HG02678 (cell line): ENCODE results near the gene CHP2.
"Not testable (repeated sequence)": the region's sequence is repeated elsewhere in the genome, so short reads cannot be mapped to it uniquely, and the experiment has no call there.

Source experiments
- ATAC-seq: cut with Tn5 transposase; IDR thresholded peaks from one replicate; pipeline ENCODE4 v1.9.1; 2021; ENCODE audit warnings: mild to moderate bottlenecking, moderate library complexity; ENCODE audit not compliant: unreplicated experiment

The CHP2 gene

GRCh38 chr16:23754594-23755483 is at the start of gene CHP2:
Gene CHP2 (plus strand): TSS chr16:23755026. CDS start chr16:23755050, 24 bp downstream.
- ATAC-seq, result no peak

- ATAC-seq, result no peak
Observed at GRCh38 chr16:23705517-23705902, 49.3 kb upstream of the CHP2 start.

GRCh38 chr16:23706439-23706838 is 48.4 kb upstream of the CHP2 start:
- no peak for ATAC-seq

GRCh38 chr16:23709536-23709935 is 45.3 kb upstream of the CHP2 start:
- ATAC-seq, result no peak

GRCh38 chr16:23710008-23710407 is 44.8 kb upstream of the CHP2 start:
- ATAC-seq, result no peak

GRCh38 chr16:23710504-23710903 is 44.3 kb upstream of the CHP2 start:
- no peak for ATAC-seq

GRCh38 chr16:23711785-23712184 is 43.0 kb upstream of the CHP2 start:
- ATAC-seq, result no peak

- ATAC-seq, result no peak
Observed at GRCh38 chr16:23712976-23713375, 41.9 kb upstream of the CHP2 start, which contains the start of gene ERN2. Gene ERN2 (minus strand): TSS chr16:23713222. CDS start chr16:23713187, 35 bp downstream.

GRCh38 chr16:23716484-23716883 is 38.3 kb upstream of the CHP2 start:
- no peak for ATAC-seq

GRCh38 chr16:23722613-23723240 is 32.1 kb upstream of the CHP2 start:
- ATAC-seq, result not testable (repeated sequence)

- no peak for ATAC-seq
Observed at GRCh38 chr16:23724096-23724784, 30.6 kb upstream of the CHP2 start.

- ATAC-seq, result no peak
Observed at GRCh38 chr16:23724785-23725131, 30.1 kb upstream of the CHP2 start.

- no peak for ATAC-seq
Observed at GRCh38 chr16:23726710-23727109, 28.1 kb upstream of the CHP2 start.

GRCh38 chr16:23728112-23728477 is 26.7 kb upstream of the CHP2 start:
- no peak for ATAC-seq

GRCh38 chr16:23729503-23730424 is 25.1 kb upstream of the CHP2 start:
- no peak for ATAC-seq

GRCh38 chr16:23734176-23734893 is 20.5 kb upstream of the CHP2 start:
- ATAC-seq, result no peak

- not testable (repeated sequence) for ATAC-seq
Observed at GRCh38 chr16:23737423-23738028, 17.3 kb upstream of the CHP2 start.

- ATAC-seq, result no peak
Observed at GRCh38 chr16:23739516-23739915, 15.3 kb upstream of the CHP2 start.

GRCh38 chr16:23741675-23742303 is 13.0 kb upstream of the CHP2 start:
- ATAC-seq, result no peak
